T-helper 2 cell treated with Interferon-gamma antibody and Interleukin-4, amounts not matched to agents 100 ng/mL and 5 ng/mL, for 36 hours (primary cell): ENCODE measurements around the gene CMTM8. TPM values are rescaled to one million over a fixed set of nuclear protein-coding genes. Genes with fewer than 3 reads are reported as not detected.
"Not testable (repeated sequence)": the region's sequence is repeated elsewhere in the genome, so short reads cannot be mapped to it uniquely, and the experiment has no call there.

Experiments
- intact Hi-C: fragments of 100-400 bp; cut with micrococcal nuclease; formaldehyde crosslinking; loops from one replicate; pipeline ENCODE4 v1.15.1; 2023
- total RNA-seq: library from RNA; stranded (reverse); gene quantifications from 2 replicates; pipeline ENCODE4 v1.2.3, GENCODE V29; 2022

The CMTM8 gene
- total RNA-seq, 1 donor from 2014 or later: 5.6 TPM

- intact Hi-C loops: loop anchor here (10.0 kb wide), 1 partner anchor 291 kb away; no protein-coding TSS in a partner anchor
Measured at GRCh38 chr3:32373844-32374243, 135.4 kb downstream of the CMTM8 start.

GRCh38 chr3:32374788-32375595, 136.5 kb downstream of the CMTM8 start:
- intact Hi-C loops: loop anchor here (1.0 to 10.0 kb wide), 5 partner anchors 17 to 290 kb away; no protein-coding TSS in a partner anchor

- intact Hi-C loops: loop anchor here (1.0 to 10.0 kb wide), 5 partner anchors 17 to 289 kb away; no protein-coding TSS in a partner anchor
Measured at GRCh38 chr3:32375596-32375930, 137.1 kb downstream of the CMTM8 start.

DNA sequence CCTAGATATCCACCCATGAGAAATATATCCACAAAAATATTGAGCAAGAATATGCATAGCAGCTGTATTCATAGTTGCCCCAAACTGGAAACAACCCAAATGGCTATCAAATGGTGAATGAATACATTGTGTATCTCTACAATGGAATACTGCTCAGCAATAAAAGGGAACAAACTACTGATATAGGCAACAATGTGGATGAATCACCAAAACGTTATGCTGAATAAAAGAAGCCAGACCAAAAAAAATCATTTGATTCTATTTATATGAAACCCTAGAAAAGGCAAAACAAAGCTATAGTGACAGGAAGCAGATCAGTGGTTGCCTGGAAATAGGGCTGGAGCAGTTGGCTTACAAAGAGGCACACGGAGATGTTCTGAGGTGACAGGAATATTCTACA, 137.6 kb downstream of the CMTM8 start:
- intact Hi-C loops: loop anchor here (10.0 kb wide), 1 partner anchor 289 kb away; no protein-coding TSS in a partner anchor

DNA sequence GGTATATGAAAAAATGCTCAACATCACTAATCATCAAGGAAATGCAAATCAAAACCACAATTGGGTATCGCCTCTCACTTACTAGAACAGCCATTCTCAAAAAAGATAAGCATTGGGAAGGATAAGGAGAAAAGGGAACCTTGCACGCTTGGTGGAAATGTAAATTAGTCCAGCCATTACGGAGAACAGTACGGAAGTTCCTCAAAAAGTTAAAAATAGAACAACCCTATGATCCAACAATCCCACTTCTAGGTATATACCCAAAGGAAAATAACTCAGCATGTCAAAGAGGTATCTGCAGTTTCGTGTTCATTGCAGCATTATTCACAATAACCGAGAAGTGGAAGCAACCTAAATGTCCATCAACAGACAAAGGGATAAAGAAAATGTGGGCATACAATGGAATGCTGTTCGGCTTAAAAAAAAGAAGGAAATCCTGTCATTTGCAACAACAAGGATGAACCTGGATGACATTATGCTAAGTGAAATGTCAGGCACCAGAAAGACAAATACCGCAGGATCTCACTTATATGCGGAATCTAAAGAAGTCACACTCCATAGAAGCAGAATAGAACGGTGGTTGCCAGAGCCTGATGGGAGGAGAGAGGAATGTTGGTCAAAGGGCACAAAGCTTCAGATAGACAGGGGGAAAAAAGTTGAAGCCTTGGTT, 141.5 kb downstream of the CMTM8 start:
- intact Hi-C loops: loop anchor here (10.0 kb wide), 1 partner anchor 285 kb away; no protein-coding TSS in a partner anchor

GRCh38 chr3:32381922-32382321, 143.4 kb downstream of the CMTM8 start:
- intact Hi-C loops: no loop called here

- intact Hi-C loops: no loop called here
Measured at GRCh38 chr3:32383136-32383711, 144.7 kb downstream of the CMTM8 start.

DNA sequence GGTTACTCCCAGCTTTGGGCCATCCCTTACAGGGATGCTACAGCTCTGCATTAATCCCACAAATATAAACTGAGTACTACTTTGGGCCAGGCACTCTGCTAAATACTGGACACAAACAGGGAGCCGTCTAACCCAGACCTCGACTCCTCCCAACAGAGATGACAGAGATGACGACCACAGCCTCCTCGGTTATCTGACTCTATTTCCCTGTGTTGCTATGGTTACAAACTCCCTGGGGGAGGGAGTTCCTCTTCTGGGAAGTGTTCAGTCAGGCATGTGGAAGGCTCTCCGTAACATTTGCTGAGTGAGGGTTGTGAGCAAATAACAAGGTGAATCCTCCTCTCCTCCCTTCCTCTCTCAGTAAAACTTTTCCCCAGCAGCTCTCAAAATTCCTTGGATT, 146.5 kb downstream of the CMTM8 start:
- intact Hi-C loops: no loop called here

DNA sequence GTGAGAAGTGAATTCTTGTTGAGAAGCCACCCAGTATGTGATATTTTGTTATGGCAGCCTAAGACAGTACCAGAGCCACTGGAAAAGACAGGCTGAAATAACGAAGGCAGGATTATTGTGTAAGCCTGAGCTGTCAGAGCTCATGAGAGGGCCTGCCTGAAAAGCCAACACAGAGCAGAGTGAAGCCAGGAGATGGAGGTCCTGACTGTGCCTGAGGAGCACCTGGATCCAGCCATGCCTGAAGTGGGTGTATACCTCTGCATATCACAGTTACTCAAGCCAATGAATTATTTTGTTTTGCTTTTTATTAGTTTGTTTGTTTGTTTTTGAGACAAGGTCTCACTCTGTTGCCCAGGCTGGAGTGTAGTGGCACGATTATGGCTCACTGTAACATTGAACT, 149.0 kb downstream of the CMTM8 start:
- intact Hi-C loops: no loop called here

DNA sequence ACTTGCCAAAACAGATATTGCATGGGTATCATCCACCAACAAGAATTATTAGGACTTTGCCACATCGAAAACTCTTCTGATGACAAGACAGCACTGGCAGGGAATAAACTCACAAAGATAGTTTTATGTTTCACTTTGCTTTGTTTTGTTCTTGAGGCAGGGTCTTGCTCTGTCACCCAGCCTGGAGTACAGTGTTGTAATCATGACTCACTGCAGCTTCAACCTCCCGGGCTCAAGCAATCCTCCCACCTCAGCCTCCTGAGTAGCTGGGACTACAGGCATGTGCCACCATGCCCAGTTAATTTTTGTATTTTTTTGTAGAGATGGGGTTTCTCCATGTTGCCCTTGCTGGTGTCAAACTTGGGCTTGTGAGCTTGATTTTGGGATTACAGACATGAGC, 151.1 kb downstream of the CMTM8 start:
- intact Hi-C loops: not testable (repeated sequence)

GRCh38 chr3:32391643-32392535, 153.4 kb downstream of the CMTM8 start, which contains the start of gene CMTM7:
CMTM7 (plus strand) TSS chr3:32391853; CDS start chr3:32391907, 54 bp downstream.
- intact Hi-C loops: loop anchor here (1.0 to 10.0 kb wide), 6 partner anchors 9 to 277 kb away; partner anchors contain the start of gene DYNC1LI1

DNA sequence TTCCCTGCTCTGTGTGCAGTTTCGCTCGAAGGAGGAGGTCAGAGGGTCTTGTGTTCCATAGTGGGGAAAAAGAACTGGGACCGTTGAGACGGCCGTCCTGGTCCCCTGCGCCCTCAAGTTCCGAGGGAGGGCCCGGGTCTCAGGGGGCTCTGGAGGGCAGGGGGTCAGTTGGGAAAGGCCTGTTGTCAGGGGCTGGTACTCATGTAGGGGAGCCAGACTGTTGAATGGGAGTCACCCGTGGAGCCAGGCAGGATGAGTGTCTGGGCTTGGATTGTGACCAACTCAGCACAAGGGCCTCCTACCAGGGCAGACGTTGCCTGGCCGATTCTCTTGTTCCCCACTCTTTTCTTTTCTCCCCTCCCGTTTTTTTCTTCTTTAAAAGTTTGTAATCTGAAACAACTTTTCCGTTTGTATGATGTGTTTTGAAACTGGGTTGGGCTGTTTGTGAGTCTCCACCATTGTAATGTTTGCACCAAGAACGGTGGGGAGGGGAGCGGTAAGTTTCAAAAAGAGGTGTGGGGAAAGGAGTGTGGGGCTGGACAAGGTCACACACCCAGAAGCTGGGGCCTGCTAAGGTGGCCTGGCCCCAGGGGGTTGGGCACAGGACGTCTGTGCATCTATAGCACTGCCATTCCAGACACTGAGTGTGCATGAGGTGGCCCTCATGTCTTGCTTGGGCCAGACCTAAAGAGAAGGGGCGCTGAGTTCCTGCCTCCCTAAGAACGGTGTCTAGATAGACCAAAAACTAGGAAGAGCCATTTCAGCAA, 154.2 kb downstream of the CMTM8 start:
- intact Hi-C loops: loop anchor here (1.0 to 10.0 kb wide), 5 partner anchors 9 to 278 kb away; partner anchors contain the start of gene DYNC1LI1

DNA sequence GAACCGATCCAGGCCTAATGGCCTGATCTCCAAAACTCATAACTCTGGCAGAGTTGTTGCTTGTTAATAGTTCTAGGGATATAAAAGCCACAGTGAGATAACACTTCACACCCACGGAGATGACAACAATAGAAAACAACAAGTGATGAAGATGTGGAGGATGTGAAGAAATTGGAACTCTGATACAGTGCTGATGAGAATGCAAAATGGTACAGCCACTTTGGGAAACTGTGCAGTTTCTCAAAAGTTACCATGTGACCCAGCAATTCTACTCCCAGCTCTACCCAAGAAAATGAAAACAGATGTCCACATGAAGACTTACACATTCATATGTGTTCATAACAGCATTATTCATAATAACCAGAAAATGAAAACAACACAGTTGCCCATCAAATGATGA, 157.0 kb downstream of the CMTM8 start:
- intact Hi-C loops: loop anchor here (10.0 kb wide), 1 partner anchor 281 kb away; no protein-coding TSS in a partner anchor

GRCh38 chr3:32397941-32398340, 159.5 kb downstream of the CMTM8 start:
- intact Hi-C loops: loop anchor here (10.0 kb wide), 1 partner anchor 283 kb away; no protein-coding TSS in a partner anchor

- intact Hi-C loops: loop anchor here (10.0 kb wide), 1 partner anchor 284 kb away; no protein-coding TSS in a partner anchor
Measured at GRCh38 chr3:32398531-32398930, 160.1 kb downstream of the CMTM8 start.

GRCh38 chr3:32399030-32399620, 160.6 kb downstream of the CMTM8 start:
- intact Hi-C loops: loop anchor here (1.0 to 10.0 kb wide), 4 partner anchors 24 to 284 kb away; no protein-coding TSS in a partner anchor

- intact Hi-C loops: loop anchor here (1.0 to 2.0 kb wide), 4 partner anchors 9 to 59 kb away; no protein-coding TSS in a partner anchor
Measured at GRCh38 chr3:32401126-32401525, 162.6 kb downstream of the CMTM8 start.

DNA sequence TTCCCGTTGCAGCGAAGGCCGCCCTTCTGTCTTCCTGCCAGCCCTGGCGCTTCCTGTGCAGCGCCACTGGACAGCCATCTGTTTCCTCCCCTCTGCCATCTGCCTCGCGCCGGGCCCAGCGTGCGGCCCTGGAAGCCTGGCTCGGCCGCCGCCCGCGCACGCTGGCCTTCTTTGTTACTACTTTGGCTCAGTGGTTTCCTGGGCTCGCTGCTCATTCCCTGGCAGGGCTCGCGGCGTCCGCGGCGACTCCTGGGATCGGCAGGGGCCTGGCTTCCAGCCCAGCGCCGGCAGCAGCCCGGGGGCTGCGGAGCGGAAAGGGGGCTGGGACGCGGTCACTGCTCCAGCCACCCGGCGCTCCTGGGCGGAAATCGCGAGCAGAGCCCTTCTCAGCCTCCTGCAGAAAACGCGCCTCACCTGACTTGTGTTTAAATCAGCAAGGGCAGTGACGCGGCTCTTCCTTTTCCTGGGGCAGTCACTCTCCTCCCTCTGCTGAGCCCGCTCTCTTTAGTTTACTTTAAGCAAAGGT, 163.1 kb downstream of the CMTM8 start:
- intact Hi-C loops: loop anchor here (1.0 to 2.0 kb wide), 4 partner anchors 9 to 59 kb away; no protein-coding TSS in a partner anchor

DNA sequence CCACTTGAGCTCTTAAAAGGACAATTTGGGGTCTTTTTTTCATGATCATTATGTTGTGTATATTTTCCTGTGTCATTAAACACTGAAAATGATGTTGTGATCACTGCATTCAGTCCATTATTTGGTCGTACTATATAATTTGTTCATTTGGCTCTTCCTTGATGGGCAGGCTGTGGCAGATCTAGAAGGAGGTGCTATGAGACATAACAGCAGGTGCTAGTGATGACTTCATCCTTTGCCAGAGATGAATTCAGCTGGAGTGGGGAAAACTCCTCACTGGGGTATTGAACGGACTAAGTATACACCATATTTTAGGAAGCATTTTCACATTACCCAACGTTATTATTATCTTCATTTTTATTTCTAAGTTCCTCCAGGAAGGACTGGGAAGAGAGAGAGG, 165.2 kb downstream of the CMTM8 start:
- intact Hi-C loops: no loop called here
